H1 (cell line): ENCODE results near the gene PRSS8. TPM values are rescaled to one million over a fixed set of nuclear protein-coding genes. Genes with fewer than 3 reads are reported as not detected.

Experiments used
- CTCF ChIA-PET: fragments of 300-600 bp; sonication (Branson Sonifier 250); formaldehyde crosslinking; loops from one replicate; lab custom pipeline; 2021; ENCODE audit not compliant: partially characterized antibody; lab: Charles Lee
- POLR2A ChIA-PET: fragments of 300-600 bp; sonication (Branson Sonifier 250); formaldehyde crosslinking; loops from one replicate; lab custom pipeline; 2021; ENCODE audit warnings: inconsistent platforms; ENCODE audit not compliant: partially characterized antibody; lab: Charles Lee
- DNase-seq, 2 experiments: peaks; one replicate each; pipeline versions ENCODE4 v3.0.0 to v3.0.0-alpha.2; 2010 to 2022; ENCODE audit warnings: low spot score in 2 of 2, low read depth in 1 of 2, mixed read lengths in 1 of 2
- FAIRE-seq: peaks from 2 replicates; lab custom pipeline; 2011; peaks lifted over from hg19 to GRCh38; lab: Jason Lieb, UNC
- H2AFZ ChIP-seq: 2 replicates; pipeline ENCODE4 v1.8.1; 2012; ENCODE audit warnings: low read length, inconsistent platforms
- H2AK5ac ChIP-seq: 2 replicates; pipeline ENCODE4 v1.6.1; 2013; ENCODE audit warnings: low read depth, low read length
- H2BK120ac ChIP-seq: replicated peaks from 2 replicates; pipeline ENCODE3; 2013; ENCODE audit warnings: low read depth, low read length, inconsistent platforms
- H2BK12ac ChIP-seq: 2 replicates; pipeline ENCODE4 v1.6.1; 2013; ENCODE audit warnings: low read depth, low read length
- H2BK15ac ChIP-seq: 2 replicates; pipeline ENCODE4 v1.6.1; 2013; ENCODE audit warnings: low read length
- H2BK20ac ChIP-seq: 2 replicates; pipeline ENCODE4 v1.6.1; 2013; ENCODE audit warnings: low read length
- H2BK5ac ChIP-seq: 2 replicates; pipeline ENCODE4 v1.6.1; 2013; ENCODE audit warnings: low read depth, low read length
- H3K14ac ChIP-seq: 2 replicates; pipeline ENCODE4 v1.6.1; 2013; ENCODE audit warnings: inconsistent platforms; ENCODE audit not compliant: insufficient read length
- H3K18ac ChIP-seq: 2 replicates; pipeline ENCODE4 v1.6.1; 2013; ENCODE audit warnings: low read length; ENCODE audit errors: extremely low read depth
- H3K23ac ChIP-seq: 2 replicates; pipeline ENCODE4 v1.6.1; 2013; ENCODE audit warnings: inconsistent platforms; ENCODE audit not compliant: insufficient read length
- H3K23me2 ChIP-seq: 2 replicates; pipeline ENCODE4 v1.6.1; 2013; ENCODE audit warnings: low read depth, low read length
- H3K27ac ChIP-seq: 2 replicates; pipeline ENCODE4 v1.6.1; 2011; ENCODE audit warnings: low read depth, low read length, inconsistent platforms
- H3K27me3 ChIP-seq, 4 experiments: replicated peaks in 1 of 4; 1 replicate in 1 of 4; 2 replicates in 3 of 4; pipeline versions ENCODE4 v1.6.1 to v1.8.1; 2011 to 2013; ENCODE audit warnings: low read length in 3 of 4, mild to moderate bottlenecking in 3 of 4, inconsistent platforms in 2 of 4, mixed read lengths in 2 of 4, moderate library complexity in 1 of 4; ENCODE audit not compliant: control insufficient read depth in 3 of 4, insufficient read depth in 3 of 4; ENCODE audit errors: extremely low read depth in 1 of 4
- H3K36me3 ChIP-seq, 4 experiments: 2 replicates each; pipeline versions ENCODE4 v1.6.1 to v1.8.1; 2011 to 2013; ENCODE audit warnings: mild to moderate bottlenecking in 4 of 4, low read length in 3 of 4, moderate library complexity in 2 of 4, control low read depth in 1 of 4, inconsistent platforms in 1 of 4; ENCODE audit not compliant: insufficient read depth in 4 of 4, control insufficient read depth in 2 of 4
- H3K4ac ChIP-seq: replicated peaks from 2 replicates; pipeline ENCODE3; 2013; ENCODE audit warnings: low read length, low read depth, mixed read lengths, inconsistent platforms; ENCODE audit not compliant: insufficient read length
- H3K4me1 ChIP-seq, 4 experiments: replicated peaks in 1 of 4; 1 replicate in 1 of 4; 2 replicates in 3 of 4; pipeline versions ENCODE4 v1.6.1 to v1.8.1; 2011 to 2013; ENCODE audit warnings: low read length in 3 of 4, inconsistent platforms in 2 of 4, mixed read lengths in 1 of 4; ENCODE audit not compliant: insufficient read depth in 4 of 4, control insufficient read depth in 3 of 4
- H3K4me2 ChIP-seq, 2 experiments: 2 replicates each; pipeline versions ENCODE4 v1.6.1 to v1.8.1; 2011 to 2013; ENCODE audit warnings: low read depth in 2 of 2, low read length in 2 of 2, control low read depth in 1 of 2, inconsistent platforms in 1 of 2, mild to moderate bottlenecking in 1 of 2; ENCODE audit not compliant: insufficient read depth in 1 of 2
- H3K4me3 ChIP-seq, 4 experiments: fragments of 200-600, 300-600 bp in 1 of 4; sonication (generic), shearing (Covaris generic), sonication (Bioruptor Twin) in 1 of 4; 2 replicates each; pipeline versions ENCODE4 v1.5.1 to v1.8.1; 2011 to 2016; ENCODE audit warnings: low read length in 4 of 4, low read depth in 3 of 4, control low read depth in 2 of 4, inconsistent platforms in 2 of 4, mild to moderate bottlenecking in 2 of 4, mixed read lengths in 1 of 4, moderate library complexity in 1 of 4; ENCODE audit not compliant: insufficient read depth in 2 of 4; ENCODE audit errors: extremely low read depth in 1 of 4
- H3K56ac ChIP-seq: replicated peaks from 2 replicates; pipeline ENCODE3; 2013; ENCODE audit warnings: low read depth, mild to moderate bottlenecking, mixed read lengths, low read length, inconsistent platforms; ENCODE audit not compliant: insufficient read length
- H3K79me1 ChIP-seq: 2 replicates; pipeline ENCODE4 v1.6.1; 2013; ENCODE audit warnings: low read depth, low read length, control low read depth
- H3K79me2 ChIP-seq, 2 experiments: 2 replicates each; pipeline versions ENCODE4 v1.6.1 to v1.8.1; 2012 to 2013; ENCODE audit warnings: low read length in 2 of 2, mild to moderate bottlenecking in 2 of 2, inconsistent platforms in 1 of 2; ENCODE audit not compliant: insufficient read depth in 2 of 2, control insufficient read depth in 1 of 2
- H3K9ac ChIP-seq, 4 experiments: replicated peaks in 1 of 4; 1 replicate in 1 of 4; 2 replicates in 3 of 4; pipeline versions ENCODE4 v1.6.1 to v1.8.1; 2011 to 2013; ENCODE audit warnings: low read depth in 3 of 4, low read length in 3 of 4, control low read depth in 2 of 4, mild to moderate bottlenecking in 2 of 4, moderate library complexity in 2 of 4, inconsistent platforms in 1 of 4; ENCODE audit errors: extremely low read depth in 1 of 4
- H3K9me3 ChIP-seq, 2 experiments: 2 replicates each; pipeline versions ENCODE4 v1.6.1 to v1.8.1; 2012 to 2013; ENCODE audit warnings: mild to moderate bottlenecking in 2 of 2, moderate library complexity in 2 of 2, control low read depth in 1 of 2, inconsistent platforms in 1 of 2, low read depth in 1 of 2, low read length in 1 of 2, mixed read lengths in 1 of 2; ENCODE audit not compliant: insufficient read depth in 2 of 2
- H4K20me1 ChIP-seq, 2 experiments: replicated peaks in 1 of 2; 2 replicates each; pipeline versions ENCODE3 to v1.8.1; 2011 to 2013; ENCODE audit warnings: inconsistent platforms in 2 of 2, low read length in 2 of 2, mild to moderate bottlenecking in 1 of 2; ENCODE audit not compliant: insufficient read depth in 2 of 2, control insufficient read depth in 1 of 2
- H4K5ac ChIP-seq: 2 replicates; pipeline ENCODE4 v1.6.1; 2013; ENCODE audit warnings: low read length, low read depth, mixed read lengths, inconsistent platforms; ENCODE audit not compliant: insufficient read length
- H4K8ac ChIP-seq: 2 replicates; pipeline ENCODE4 v1.8.0; 2013; ENCODE audit warnings: mild to moderate bottlenecking, moderate library complexity, low read length, inconsistent platforms; ENCODE audit not compliant: insufficient read depth; ENCODE audit errors: extremely low read depth
- H4K91ac ChIP-seq: replicated peaks from 2 replicates; pipeline ENCODE3; 2013; ENCODE audit warnings: low read length, mixed read lengths, inconsistent platforms; ENCODE audit not compliant: insufficient read length
- CEBPB ChIP-seq: IDR thresholded peaks from 2 replicates; pipeline ENCODE4 v1.6.1; 2012; ENCODE audit warnings: low read depth, low read length
- EP300 ChIP-seq, 2 experiments: IDR thresholded peaks; 1 replicate in 1 of 2; 2 replicates in 1 of 2; pipeline ENCODE4 v1.6.1; 2011 to 2012; ENCODE audit warnings: low read depth in 2 of 2, low read length in 2 of 2, mild to moderate bottlenecking in 2 of 2, borderline replicate concordance in 1 of 2, inconsistent platforms in 1 of 2, moderate library complexity in 1 of 2
- FOSL1 ChIP-seq: IDR thresholded peaks from 2 replicates; pipeline ENCODE4 v1.6.1; 2011; ENCODE audit warnings: mild to moderate bottlenecking, low read depth, low read length, moderate library complexity; ENCODE audit not compliant: insufficient read depth
- GABPA ChIP-seq: IDR thresholded peaks from 2 replicates; pipeline ENCODE4 v1.6.1; 2011; ENCODE audit warnings: mild to moderate bottlenecking, low read length, moderate library complexity, borderline replicate concordance; ENCODE audit not compliant: insufficient read depth
- JUN ChIP-seq: IDR thresholded peaks from 2 replicates; pipeline ENCODE4 v1.6.1; 2011; ENCODE audit warnings: low read depth, mild to moderate bottlenecking, improper control_type of control experiment, low read length
- SIN3A ChIP-seq, 2 experiments: IDR thresholded peaks in 1 of 2; conservative IDR thresholded peaks in 1 of 2; 2 replicates each; pipeline ENCODE4 v1.6.1; 2011 to 2012; ENCODE audit warnings: low read length in 2 of 2, improper control_type of control experiment in 1 of 2, low read depth in 1 of 2, mild to moderate bottlenecking in 1 of 2
- SP2 ChIP-seq: IDR thresholded peaks from 2 replicates; pipeline ENCODE4 v1.6.1; 2012; ENCODE audit warnings: mild to moderate bottlenecking, low read length, inconsistent platforms
- SP4 ChIP-seq: IDR thresholded peaks from 2 replicates; pipeline ENCODE4 v1.6.1; 2012; ENCODE audit warnings: low read length, inconsistent platforms
- SUZ12 ChIP-seq: fragments of 200-600 bp; sonication (generic); IDR thresholded peaks from 2 replicates; pipeline ENCODE4 v1.6.1; 2012; ENCODE audit warnings: mild to moderate bottlenecking, inconsistent platforms, low read length, moderate library complexity, mixed read lengths
- TBP ChIP-seq: IDR thresholded peaks from 2 replicates; pipeline ENCODE4 v1.6.1; 2011; ENCODE audit warnings: low read depth, low read length, improper control_type of control experiment
- WGBS, 2 experiments: shearing (Covaris generic) in 1 of 2; methylation state at CpG; one replicate each; pipeline versions ENCODE4 v1.1.6 to v1.1.7; 2013 to 2015; ENCODE audit warnings: low lambda C conversion rate in 2 of 2, mixed read lengths in 2 of 2, inconsistent platforms in 1 of 2, low coverage in 1 of 2, missing lambda C conversion rate in 1 of 2; ENCODE audit not compliant: insufficient replicate concordance in 2 of 2, insufficient coverage in 1 of 2, insufficient read length in 1 of 2; ENCODE audit errors: extremely low coverage in 1 of 2, missing lambda C conversion rate in 1 of 2; 5-methylcytosine and 5-hydroxymethylcytosine counted together
- polyA plus RNA-seq, 7 experiments: library from polyadenylated mRNA; depleted of rRNA in 3 of 7; stranded (reverse) in 5 of 7; unstranded in 2 of 7; fragments of >200 nt in 5 of 7; fragments of 200-250 nt in 2 of 7; gene quantifications; 1 replicate in 5 of 7; 2 replicates in 1 of 7; 4 replicates in 1 of 7; pipeline versions ENCODE4 v1.2.1 to v1.2.3, GENCODE V29; 2011 to 2013; ENCODE audit warnings: missing spikeins in 2 of 7, mixed read lengths in 2 of 7
- total RNA-seq: library from RNA; stranded (reverse); fragmentation: NEBNext Ultra II Directional; extraction: Animal tissue kit (Norgen Biotek cat#: 25700); gene quantifications from 2 replicates; pipeline ENCODE4 v1.2.1, GENCODE V29; 2021
- TF ChIP-seq, protein P1 (sequence below): IDR thresholded peaks from 2 replicates; pipeline ENCODE4 v1.6.1; 2011; ENCODE audit warnings: low read depth, mild to moderate bottlenecking, low read length; ENCODE audit not compliant: insufficient read depth
- TF ChIP-seq, protein P2 (sequence below): IDR thresholded peaks from 2 replicates; pipeline ENCODE4 v1.6.1; 2012; ENCODE audit warnings: inconsistent platforms

PRSS8 gene
- total and polyA plus RNA-seq, 2 of the 8 experiments (the other 6 are each of a cell fraction or from before 2014, with no cell fraction given): 87.7 to 273 TPM

DNA sequence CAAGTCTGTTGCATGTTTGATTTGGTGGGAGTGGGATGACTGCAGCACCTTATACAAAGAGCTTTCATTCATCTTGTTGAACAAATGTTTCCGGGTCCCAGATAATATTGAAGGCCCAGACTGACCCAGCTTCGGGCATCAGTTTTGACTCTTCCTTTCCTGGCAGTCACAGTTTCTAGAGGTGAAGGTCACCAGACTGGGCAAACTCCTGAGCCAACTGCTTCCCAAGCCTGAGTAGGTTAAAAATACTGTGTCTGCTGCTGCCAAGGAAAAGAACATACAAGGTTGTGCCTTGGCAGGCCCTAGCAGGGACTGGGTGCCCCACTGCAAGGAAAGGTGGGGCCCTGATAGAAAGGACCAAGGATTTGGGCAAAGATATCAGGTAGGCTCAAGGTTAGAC lies 22.8 kb downstream of the PRSS8 start:
- no peak overlapping the region for H3K4me3 ChIP-seq
- ChIA-PET CTCF (interaction anchor here (1.2 kb wide), 1 partner anchor 128 kb away, joined by 4 read pairs; the partner anchor contains the start of gene HSD3B7), POLR2A (interaction anchor here (0.6 to 29.9 kb wide), 7 partner anchors 24 to 89 kb away, joined by 3 to 713 read pairs (median 5); partner anchors contain the start of genes FUS, PRSS36, PRSS8 and PYCARD)
- no peak overlapping the region for H2BK5ac ChIP-seq
- H4K20me1 ChIP-seq: no peaks in the 10 kb centered on the region
- no peak overlapping the region for H3K9ac ChIP-seq
- no peak overlapping the region for H3K23ac ChIP-seq
- H4K8ac ChIP-seq: no peak overlapping the region
- no peaks in the 10 kb centered on the region for H3K79me2 ChIP-seq
- no peak overlapping the region for H3K56ac ChIP-seq
- no peak overlapping the region for H4K91ac ChIP-seq
- no peak overlapping the region for H2AFZ ChIP-seq
- H3K18ac ChIP-seq: no peak overlapping the region
- H2BK20ac ChIP-seq: no peak overlapping the region
- H3K4me1 ChIP-seq: peaks cover 0 to 3% (median 0%) of the 10 kb centered on the region in 4 experiments; a peak in 1 of 7 replicates
- H2BK120ac ChIP-seq: no peak overlapping the region
- no peaks in the 10 kb centered on the region for H3K9me3 ChIP-seq
- no peak overlapping the region for H2AK5ac ChIP-seq
- peaks cover 2 to 18% (median 12%) of the 10 kb centered on the region in 4 experiments; a peak in 5 of 8 replicates for H3K36me3 ChIP-seq
- H3K27me3 ChIP-seq: no peaks in the 10 kb centered on the region
- H2BK15ac ChIP-seq: no peak overlapping the region
- no peak overlapping the region for H4K5ac ChIP-seq
- H3K79me1 ChIP-seq: no peaks in the 10 kb centered on the region; the same call in 1 of the 2 replicates
- 74% methylated on average over 2 of the region's 2 CpGs; no CpG with 5 or more reads in 1 of the 2 experiments for WGBS, 2 experiments
- H3K27ac ChIP-seq: no peak overlapping the region
- H3K4me2 ChIP-seq: no peak overlapping the region
- H3K14ac ChIP-seq: no peak overlapping the region
- FAIRE-seq (no peak), DNase-seq (no peak)
- H2BK12ac ChIP-seq: no peak overlapping the region
- peaks cover 8% of the 10 kb centered on the region for H3K23me2 ChIP-seq
- no peak overlapping the region for H3K4ac ChIP-seq
- no peak for TF ChIP-seq TBP
- TF ChIP-seq, protein P1, sequence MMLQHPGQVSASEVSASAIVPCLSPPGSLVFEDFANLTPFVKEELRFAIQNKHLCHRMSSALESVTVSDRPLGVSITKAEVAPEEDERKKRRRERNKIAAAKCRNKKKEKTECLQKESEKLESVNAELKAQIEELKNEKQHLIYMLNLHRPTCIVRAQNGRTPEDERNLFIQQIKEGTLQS: no peak
- TF ChIP-seq, protein P2, sequence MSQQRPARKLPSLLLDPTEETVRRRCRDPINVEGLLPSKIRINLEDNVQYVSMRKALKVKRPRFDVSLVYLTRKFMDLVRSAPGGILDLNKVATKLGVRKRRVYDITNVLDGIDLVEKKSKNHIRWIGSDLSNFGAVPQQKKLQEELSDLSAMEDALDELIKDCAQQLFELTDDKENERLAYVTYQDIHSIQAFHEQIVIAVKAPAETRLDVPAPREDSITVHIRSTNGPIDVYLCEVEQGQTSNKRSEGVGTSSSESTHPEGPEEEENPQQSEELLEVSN: no peak
- TF ChIP-seq SIN3A (conservative IDR thresholded peaks at IDR 0.05 in 1 of 2, IDR thresholded peaks at IDR 0.05 in 1 of 2; ENCODE audit: low read depth in 1 of 2, low read length in 2 of 2): no peak
- no peak for TF ChIP-seq SP2
- TF ChIP-seq JUN: no peak
- TF ChIP-seq FOSL1: no peak
- TF ChIP-seq SUZ12: no peak
- TF ChIP-seq GABPA: no peak
- TF ChIP-seq CEBPB: no peak
- no peak for TF ChIP-seq SP4
- no peak for TF ChIP-seq EP300 (IDR thresholded peaks at IDR 0.05; ENCODE audit: borderline replicate concordance in 1 of 2, low read depth in 2 of 2, low read length in 2 of 2)
